Adrenal gland (tissue), 19 donors: Measurements from ENCODE around the gene GPR3. TPM values are rescaled to one million over a fixed set of nuclear protein-coding genes. Genes with fewer than 3 reads are reported as not detected.

Experiments used
- DNase-seq, 7 donors: peaks; one replicate each; pipeline ENCODE4 v3.0.0-alpha.2; 2019 to 2020
- H3K27ac ChIP-seq, 5 donors: fragments of 200-600 bp; sonication (generic) in 4 of 5; 1 replicate in 3 of 5; 2 replicates in 2 of 5; pipeline versions ENCODE4 v1.5.1 to v1.8.0; 2016 to 2020; ENCODE audit warnings: mild to moderate bottlenecking in 1 of 5
- H3K27me3 ChIP-seq: fragments of 200-600 bp; 2 replicates; pipeline ENCODE4 v1.8.0; 2021
- H3K36me3 ChIP-seq, 2 donors: fragments of 200-600 bp; replicated peaks in 1 of 2; 1 replicate in 1 of 2; 2 replicates in 1 of 2; pipeline versions ENCODE4 v1.5.1 to v1.8.0; 2018 to 2022
- H3K4me1 ChIP-seq, 2 donors: fragments of 200-600 bp; replicated peaks in 1 of 2; 1 replicate in 1 of 2; 2 replicates in 1 of 2; pipeline versions ENCODE4 v1.5.1 to v1.8.0; 2018 to 2021
- H3K4me3 ChIP-seq, 4 donors: fragments of 200-600 bp; sonication (generic) in 3 of 4; one replicate each; pipeline ENCODE4 v1.5.1; 2016 to 2018
- H3K9me3 ChIP-seq, 3 donors: fragments of 200-600 bp; sonication (generic) in 1 of 3; replicated peaks in 1 of 3; 1 replicate in 2 of 3; 2 replicates in 1 of 3; pipeline versions ENCODE4 v1.5.1 to v1.8.0; 2016 to 2021
- POLR2A ChIP-seq, 2 donors: fragments of 450-650 bp; IDR thresholded peaks; one replicate each; pipeline ENCODE4 v1.6.1; 2017; ENCODE audit warnings: antibody characterized with exemption in 2 of 2, mild to moderate bottlenecking in 2 of 2, moderate library complexity in 1 of 2
- WGBS, 4 donors: extraction: QIAGEN DNeasy Blood & Tissue Kit in 2 of 4; methylation state at CpG; one replicate each; pipeline versions ENCODE4 v1.1.5 to v1.1.7; 2013 to 2017; 5-methylcytosine and 5-hydroxymethylcytosine counted together
- intact Hi-C, 2 donors: fragments of 100-400 bp; cut with DNase I; formaldehyde crosslinking; loops; one replicate each; pipeline versions ENCODE4 v1.14.1 to v1.15.0; 2022 to 2023
- long read RNA-seq, 10 donors: library from polyadenylated mRNA in 3 of 10; unstranded in 2 of 10; stranded (forward) in 1 of 10; transcript quantifications; one replicate each; pipeline ENCODE4 v2.0.0 and lab custom pipeline, GENCODE V29; 2021 to 2026
- polyA plus RNA-seq, 3 donors: library from polyadenylated mRNA; stranded (reverse); fragments of 200-250 nt in 2 of 3; fragments of 350-450 nt in 1 of 3; fragmentation: Illumina TruSeq in 1 of 3; extraction: RNeasy Lipid Tissue Mini Kit (QIAGEN cat#74804) in 1 of 3; gene quantifications; one replicate each; pipeline ENCODE4 v1.2.3, GENCODE V29; 2013 to 2014
- total RNA-seq, 9 donors: library from RNA; depleted of rRNA in 4 of 9; stranded (reverse); fragments of >200 nt in 4 of 9; fragments of 120-200 nt in 1 of 9; fragmentation: NEBNext Ultra II Directional in 1 of 9; extraction: Animal tissue kit (Norgen Biotek cat#: 25700) in 1 of 9; gene quantifications; one replicate each; pipeline versions ENCODE4 v1.1.0 to v1.2.4, GENCODE V29; 2013 to 2023
- TF ChIP-seq, protein P1 (sequence below), 6 experiments: fragments of 450-650 bp in 4 of 6; fragments of 200-600 bp in 2 of 6; sonication (generic) in 1 of 6; IDR thresholded peaks; 1 replicate in 5 of 6; 2 replicates in 1 of 6; pipeline versions ENCODE4 v1.5.1 to v1.8.0; 2016 to 2021; ENCODE audit warnings: antibody characterized with exemption in 6 of 6, mild to moderate bottlenecking in 2 of 6, moderate library complexity in 1 of 6
- donor health status: healthy with polysubstance abuse.
- donor health status: Bipolar disorder and iron deficiency.
- donor health status: DM: yes; HTN: yes; CAD: no.
- donor health status: DM: no; HTN: no; CAD: no.
- donor health status: DM: no; HTN: no; CAD: no.
- donor health status: DM: yes; HTN: yes; CAD: no.

The GPR3 gene, protein sequence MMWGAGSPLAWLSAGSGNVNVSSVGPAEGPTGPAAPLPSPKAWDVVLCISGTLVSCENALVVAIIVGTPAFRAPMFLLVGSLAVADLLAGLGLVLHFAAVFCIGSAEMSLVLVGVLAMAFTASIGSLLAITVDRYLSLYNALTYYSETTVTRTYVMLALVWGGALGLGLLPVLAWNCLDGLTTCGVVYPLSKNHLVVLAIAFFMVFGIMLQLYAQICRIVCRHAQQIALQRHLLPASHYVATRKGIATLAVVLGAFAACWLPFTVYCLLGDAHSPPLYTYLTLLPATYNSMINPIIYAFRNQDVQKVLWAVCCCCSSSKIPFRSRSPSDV
- total RNA-seq (1 to 10 TPM in 2 of 9 donors, under 1 TPM in 2, not detected in 5; 0.17 to 2.0 (median 0.66) TPM), polyA plus RNA-seq (1 to 10 TPM in 1 of 3 donors, under 1 TPM in 2; 0.40 to 1.0 (median 0.64) TPM)
- long read RNA-seq, donor 1, partial matches to known transcripts: 0 of 1 reads
- long read RNA-seq, donor 1, other reads (novel, unspliced or antisense): 0 of 1 reads
- long read RNA-seq, donor 2: 0 reads
- long read RNA-seq, donor 3: 0 reads
- long read RNA-seq, donor 4: 0 reads
- long read RNA-seq, donor 5: 0 reads
- long read RNA-seq, donor 6: 0 reads
- long read RNA-seq, donor 7: 0 reads
- long read RNA-seq, donor 8, partial matches to known transcripts: 0 of 3 reads
- long read RNA-seq, donor 8, other reads (novel, unspliced or antisense): 0 of 3 reads
- long read RNA-seq, donor 9, partial matches to known transcripts: 0 of 1 reads
- long read RNA-seq, donor 9, other reads (novel, unspliced or antisense): 0 of 1 reads
- long read RNA-seq, donor 10: 0 reads

DNA sequence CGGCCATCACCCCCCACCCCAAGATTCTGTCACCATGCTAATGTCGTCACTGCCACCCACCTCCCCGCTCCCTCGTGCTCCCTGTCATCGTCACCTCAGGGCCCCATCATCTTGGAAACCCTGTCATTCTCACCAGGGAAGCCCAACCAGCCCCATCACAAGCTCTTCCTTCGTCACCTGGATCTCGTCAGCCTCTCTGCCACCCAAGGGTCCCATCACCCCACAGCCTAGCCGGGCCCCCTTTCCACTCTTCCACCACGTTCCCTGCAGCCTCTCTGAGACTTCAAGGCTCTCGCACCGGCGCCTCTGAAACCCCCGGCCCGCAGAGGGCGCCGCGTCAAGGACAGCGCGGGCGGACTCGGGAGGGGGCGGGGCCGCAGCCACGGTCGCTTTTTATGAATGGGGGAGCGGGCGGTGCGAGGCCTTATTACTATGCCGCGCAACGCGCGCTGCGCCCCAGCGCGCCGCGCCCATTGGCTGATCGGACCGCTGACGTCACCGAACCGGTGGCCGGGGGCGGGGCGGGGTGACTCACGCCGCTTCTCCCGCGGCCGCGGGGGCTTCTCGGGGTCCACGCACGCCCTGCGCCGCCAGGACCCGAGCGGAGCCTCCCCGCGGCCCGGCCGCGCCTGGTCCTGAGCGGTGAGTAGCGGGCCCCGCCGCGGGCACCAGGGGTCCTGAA is at the start of gene GPR3:
TSS of gene GPR3 (plus strand) at position 527 of the 682 bp plus-strand sequence. CDS start 1,177 bp downstream, outside the sequence.
- Histone ChIP-seq H3K9me3 (no peaks in the 10 kb centered on the region), H3K27ac (peak within 1 kb of the TSS in 3 of 5 donors; percentile 14 to 76 (median 57)), H3K4me1 (peaks cover 11 to 16% of the 10 kb centered on the region in 2 donors), H3K4me3 (peak within 1 kb of the TSS in 1 of 4 donors; percentile 60), H3K36me3 (no peaks in the 10 kb centered on the region), H3K27me3 (no peaks in the 10 kb centered on the region)
- DNase-seq: peak; percentile 87 to 96 (median 93)
- TF ChIP-seq POLR2A (IDR thresholded peaks at IDR 0.05): peak in 1 of 2 donors; percentile 31
- TF ChIP-seq, protein P1, sequence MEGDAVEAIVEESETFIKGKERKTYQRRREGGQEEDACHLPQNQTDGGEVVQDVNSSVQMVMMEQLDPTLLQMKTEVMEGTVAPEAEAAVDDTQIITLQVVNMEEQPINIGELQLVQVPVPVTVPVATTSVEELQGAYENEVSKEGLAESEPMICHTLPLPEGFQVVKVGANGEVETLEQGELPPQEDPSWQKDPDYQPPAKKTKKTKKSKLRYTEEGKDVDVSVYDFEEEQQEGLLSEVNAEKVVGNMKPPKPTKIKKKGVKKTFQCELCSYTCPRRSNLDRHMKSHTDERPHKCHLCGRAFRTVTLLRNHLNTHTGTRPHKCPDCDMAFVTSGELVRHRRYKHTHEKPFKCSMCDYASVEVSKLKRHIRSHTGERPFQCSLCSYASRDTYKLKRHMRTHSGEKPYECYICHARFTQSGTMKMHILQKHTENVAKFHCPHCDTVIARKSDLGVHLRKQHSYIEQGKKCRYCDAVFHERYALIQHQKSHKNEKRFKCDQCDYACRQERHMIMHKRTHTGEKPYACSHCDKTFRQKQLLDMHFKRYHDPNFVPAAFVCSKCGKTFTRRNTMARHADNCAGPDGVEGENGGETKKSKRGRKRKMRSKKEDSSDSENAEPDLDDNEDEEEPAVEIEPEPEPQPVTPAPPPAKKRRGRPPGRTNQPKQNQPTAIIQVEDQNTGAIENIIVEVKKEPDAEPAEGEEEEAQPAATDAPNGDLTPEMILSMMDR (IDR thresholded peaks at IDR 0.05): peak in 4 of 6 experiments; percentile 24 to 39 (median 36)
- intact Hi-C loops: loop anchor here (5.0 to 10.0 kb wide), 3 partner anchors 35 to 273 kb away; no protein-coding TSS in a partner anchor
- 1 to 14% (median 4%) methylated on average over 8 to 69 of the region's 69 CpGs for WGBS, 4 donors

DNA sequence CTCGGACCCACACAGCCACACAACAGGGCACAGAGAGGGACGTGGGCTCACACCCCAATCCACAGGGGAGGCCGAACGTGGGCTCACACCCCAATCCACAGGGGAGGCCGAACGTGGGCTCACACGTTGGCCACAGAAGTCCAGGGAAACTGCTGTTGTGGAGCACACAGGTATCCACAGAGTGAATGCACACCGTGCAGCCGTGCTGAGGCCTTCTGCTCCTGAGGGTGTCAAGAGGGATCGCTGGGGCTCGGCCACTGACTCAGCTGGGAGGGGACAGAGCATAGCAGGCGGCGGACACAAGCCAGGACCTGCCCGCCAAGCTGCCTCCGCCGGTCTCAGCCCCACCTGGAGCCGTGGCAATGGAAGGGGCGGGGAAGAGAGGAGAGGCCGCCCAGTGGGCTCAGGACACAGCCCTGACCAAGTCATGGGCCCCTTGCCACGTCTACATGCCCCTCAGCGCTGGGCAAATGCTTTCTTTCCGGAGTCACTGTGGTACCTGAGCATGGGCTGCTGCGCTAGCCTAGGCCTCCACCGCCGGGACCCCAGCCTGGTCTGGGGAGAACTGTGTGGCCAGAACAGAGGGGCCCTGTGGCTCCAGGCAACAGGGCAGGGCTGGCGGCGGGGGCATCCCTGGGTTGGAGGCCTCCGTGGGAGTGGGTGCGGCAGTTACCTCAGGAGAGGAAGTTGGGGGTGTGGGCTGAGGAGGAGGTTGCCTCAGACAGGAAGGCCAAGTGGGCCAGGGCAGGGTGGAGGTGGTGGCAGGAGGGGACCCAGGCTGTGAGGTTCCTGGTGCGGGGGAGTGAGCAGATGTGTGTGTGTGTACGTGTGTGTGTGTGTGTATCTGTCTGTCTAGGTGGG is 49.4 kb upstream of the GPR3 start:
- Histone ChIP-seq H3K4me3 (no peak overlapping the region), H3K27me3 (no peaks in the 10 kb centered on the region), H3K4me1 (peaks cover 0 to 8% of the 10 kb centered on the region in 2 donors), H3K27ac (peak overlapping the region in 1 of 5 donors; percentile 29), H3K9me3 (no peaks in the 10 kb centered on the region), H3K36me3 (no peaks in the 10 kb centered on the region)
- WGBS, 4 donors: 60 to 70% (median 68%) methylated on average over 12 to 31 of the region's 31 CpGs
- DNase-seq: no peak
- TF ChIP-seq, protein P1 (IDR thresholded peaks at IDR 0.05): no peak
- intact Hi-C loops: no loop called here

DNA sequence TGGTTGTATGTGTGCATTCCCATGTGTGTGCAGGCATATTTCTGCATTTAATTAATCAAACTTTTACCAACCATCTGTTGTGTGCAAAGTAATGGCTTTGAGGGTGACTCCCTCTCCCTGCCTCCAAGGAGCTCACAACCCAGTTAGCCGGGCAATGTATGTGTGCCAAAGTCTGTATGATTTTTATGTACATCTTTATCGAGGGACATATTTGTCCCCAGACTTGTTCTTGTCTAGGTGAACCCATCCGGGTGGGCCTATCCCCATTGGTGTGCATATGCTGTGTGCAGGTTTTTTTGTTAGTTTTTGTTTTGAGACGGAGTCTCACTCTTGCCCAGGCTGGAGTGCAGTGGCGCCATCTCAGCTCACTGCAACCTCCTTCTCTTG is 48.8 kb upstream of the GPR3 start:
- WGBS, 4 donors: 66 to 80% (median 75%) methylated on average over 5 of the region's 5 CpGs
- no peak for TF ChIP-seq POLR2A (IDR thresholded peaks at IDR 0.05)
- TF ChIP-seq, protein P1 (IDR thresholded peaks at IDR 0.05): no peak
- Histone ChIP-seq H3K36me3 (no peaks in the 10 kb centered on the region), H3K27ac (no peak overlapping the region), H3K4me3 (no peak overlapping the region), H3K4me1 (peaks cover 0 to 8% of the 10 kb centered on the region in 2 donors), H3K9me3 (no peaks in the 10 kb centered on the region), H3K27me3 (no peaks in the 10 kb centered on the region)
- DNase-seq: no peak
- intact Hi-C loops: no loop called here
